HG03378 (cell line): Measurements from ENCODE around the gene COPA.
A peak's percentile ranks its signal among the peaks of the same experiment; 100 is the strongest.
"Not testable (repeated sequence)": the region's sequence is repeated elsewhere in the genome, so short reads cannot be mapped to it uniquely, and the experiment has no call there.

Experiments used
- ATAC-seq: cut with Tn5 transposase; IDR thresholded peaks from one replicate; pipeline ENCODE4 v1.9.1; 2021; ENCODE audit warnings: mild to moderate bottlenecking, moderate library complexity; ENCODE audit not compliant: unreplicated experiment

Gene COPA

GRCh38 chr1:160330119-160330518 lies 12.9 kb downstream of the COPA start:
- no peak for ATAC-seq

GRCh38 chr1:160328184-160328583 lies 14.9 kb downstream of the COPA start:
- ATAC-seq, result no peak

- ATAC-seq, result no peak
Measured at GRCh38 chr1:160326418-160326817, 16.6 kb downstream of the COPA start.

DNA sequence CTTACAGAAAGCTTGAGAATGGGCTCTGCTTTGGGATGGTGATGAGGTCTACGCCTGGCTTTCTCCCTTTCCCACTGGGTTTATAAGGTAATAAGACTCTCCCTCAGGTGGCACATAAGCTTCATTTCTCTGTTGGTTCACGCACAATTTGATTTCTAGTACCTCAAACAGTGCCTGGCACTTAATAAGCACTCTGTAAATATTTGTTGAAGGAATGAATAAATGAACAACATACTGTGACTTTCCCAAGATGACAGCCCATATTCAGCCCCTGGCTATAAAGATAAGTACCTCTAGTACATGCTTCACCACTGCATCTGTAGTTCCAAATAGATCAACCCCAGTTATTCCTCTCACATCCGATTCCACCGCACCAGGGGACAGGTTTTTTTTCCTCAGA lies 17.8 kb downstream of the COPA start:
- ATAC-seq, result no peak

GRCh38 chr1:160322831-160323230 lies 20.2 kb downstream of the COPA start:
- no peak for ATAC-seq

- ATAC-seq, result no peak
Measured at GRCh38 chr1:160315359-160315758, 27.7 kb downstream of the COPA start.

- ATAC-seq, result no peak
Measured at GRCh38 chr1:160309571-160309970, 33.5 kb downstream of the COPA start.

DNA sequence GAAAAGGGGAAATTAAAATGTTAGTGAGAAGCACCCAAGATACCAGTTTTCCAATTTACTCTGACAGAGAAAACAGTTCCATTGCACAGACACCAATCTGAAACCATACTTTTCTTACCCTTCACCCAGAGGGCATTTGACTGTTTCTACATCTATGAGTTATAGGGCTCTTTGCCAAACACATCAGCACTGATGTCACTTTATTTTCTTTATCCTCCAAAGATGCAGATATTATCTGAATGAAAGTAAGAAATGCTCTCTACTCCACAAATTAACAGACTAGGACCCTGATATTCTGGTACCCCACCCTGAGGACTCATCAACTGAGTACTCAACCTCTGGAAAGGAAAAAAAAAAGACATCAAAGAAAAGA lies 33.9 kb downstream of the COPA start:
- ATAC-seq, result no peak

DNA sequence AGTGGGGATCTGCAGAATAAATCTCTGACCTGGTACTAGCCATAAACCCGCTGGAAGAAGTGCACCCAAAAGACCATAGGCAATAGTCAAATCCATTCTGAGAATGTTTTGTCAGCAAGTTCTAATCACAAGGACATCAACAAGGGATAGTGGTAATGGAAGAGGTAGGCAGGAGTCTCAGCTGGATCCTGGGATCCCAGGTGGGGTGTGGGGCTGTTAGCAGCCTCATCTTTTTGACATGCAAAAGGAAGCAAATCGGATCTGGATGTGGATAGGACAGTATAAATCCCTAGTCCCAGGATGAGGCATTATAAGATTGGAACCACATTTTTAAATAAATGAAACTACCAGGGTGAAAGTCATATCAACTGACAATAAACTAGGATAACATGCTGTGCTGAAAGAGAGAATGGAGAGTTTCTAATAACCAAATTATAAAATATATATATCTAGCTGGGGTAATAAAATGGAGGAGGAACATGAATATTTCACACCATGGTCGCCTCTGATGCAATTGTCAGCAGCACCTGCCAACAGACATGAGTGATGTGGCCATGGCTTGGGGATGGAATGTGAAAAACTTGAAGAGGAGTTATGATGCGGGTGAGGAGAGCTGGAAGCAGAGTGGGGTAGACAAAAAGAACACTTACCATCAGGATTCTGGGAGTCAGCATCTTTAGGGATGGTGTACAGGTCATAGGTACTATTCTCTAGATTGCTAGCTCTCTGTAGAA lies 34.4 kb downstream of the COPA start:
- no peak for ATAC-seq

GRCh38 chr1:160307118-160307791 lies 35.8 kb downstream of the COPA start:
- no peak for ATAC-seq

- no peak for ATAC-seq
Measured at GRCh38 chr1:160300173-160300572, 42.9 kb downstream of the COPA start.

GRCh38 chr1:160296036-160296435 lies 47.0 kb downstream of the COPA start:
- ATAC-seq, result no peak

DNA sequence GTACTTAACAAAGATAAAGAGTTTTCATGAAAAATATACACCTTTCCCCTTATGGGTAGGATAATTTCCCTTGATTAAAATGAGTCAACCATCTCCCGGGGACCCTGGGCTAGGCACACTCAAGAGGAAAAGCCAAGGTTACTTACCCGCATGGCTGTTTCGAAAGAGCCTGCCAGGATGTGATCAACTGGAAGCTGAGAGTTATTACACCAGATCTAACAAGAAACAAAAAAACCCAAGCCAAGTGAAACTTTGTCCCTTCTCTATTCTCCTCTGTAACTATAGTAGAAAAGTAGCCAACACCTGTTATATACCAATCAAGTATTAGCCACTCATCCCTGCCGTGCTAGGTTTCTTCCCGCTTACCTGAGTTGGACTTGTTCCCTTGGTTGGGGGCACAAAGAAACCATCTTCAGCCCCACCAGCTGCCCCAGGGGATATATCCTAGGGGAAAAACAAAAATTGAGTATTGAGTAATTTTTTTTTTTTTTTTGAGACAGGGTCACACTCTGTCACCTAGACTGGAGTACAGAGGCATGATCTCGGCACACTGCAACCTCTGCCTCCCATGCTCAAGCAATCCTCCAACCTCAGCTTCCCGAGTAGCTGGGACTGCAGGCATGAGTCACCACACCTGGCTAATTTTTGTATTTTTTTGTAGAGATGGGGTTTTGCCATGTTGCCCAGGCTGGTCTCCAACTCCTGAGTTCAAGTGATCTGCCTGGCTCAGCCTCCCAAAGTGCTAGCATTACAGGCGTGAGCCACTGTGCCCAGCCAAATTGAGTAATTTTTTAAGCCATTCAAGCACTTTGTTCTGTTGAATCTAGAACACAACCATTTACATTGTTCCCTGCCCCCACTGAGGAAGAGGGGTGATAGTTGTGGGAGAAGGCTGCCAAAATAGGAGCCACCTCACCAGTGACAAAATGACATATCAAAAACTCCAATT lies 49.8 kb downstream of the COPA start:
- no peak for ATAC-seq

DNA sequence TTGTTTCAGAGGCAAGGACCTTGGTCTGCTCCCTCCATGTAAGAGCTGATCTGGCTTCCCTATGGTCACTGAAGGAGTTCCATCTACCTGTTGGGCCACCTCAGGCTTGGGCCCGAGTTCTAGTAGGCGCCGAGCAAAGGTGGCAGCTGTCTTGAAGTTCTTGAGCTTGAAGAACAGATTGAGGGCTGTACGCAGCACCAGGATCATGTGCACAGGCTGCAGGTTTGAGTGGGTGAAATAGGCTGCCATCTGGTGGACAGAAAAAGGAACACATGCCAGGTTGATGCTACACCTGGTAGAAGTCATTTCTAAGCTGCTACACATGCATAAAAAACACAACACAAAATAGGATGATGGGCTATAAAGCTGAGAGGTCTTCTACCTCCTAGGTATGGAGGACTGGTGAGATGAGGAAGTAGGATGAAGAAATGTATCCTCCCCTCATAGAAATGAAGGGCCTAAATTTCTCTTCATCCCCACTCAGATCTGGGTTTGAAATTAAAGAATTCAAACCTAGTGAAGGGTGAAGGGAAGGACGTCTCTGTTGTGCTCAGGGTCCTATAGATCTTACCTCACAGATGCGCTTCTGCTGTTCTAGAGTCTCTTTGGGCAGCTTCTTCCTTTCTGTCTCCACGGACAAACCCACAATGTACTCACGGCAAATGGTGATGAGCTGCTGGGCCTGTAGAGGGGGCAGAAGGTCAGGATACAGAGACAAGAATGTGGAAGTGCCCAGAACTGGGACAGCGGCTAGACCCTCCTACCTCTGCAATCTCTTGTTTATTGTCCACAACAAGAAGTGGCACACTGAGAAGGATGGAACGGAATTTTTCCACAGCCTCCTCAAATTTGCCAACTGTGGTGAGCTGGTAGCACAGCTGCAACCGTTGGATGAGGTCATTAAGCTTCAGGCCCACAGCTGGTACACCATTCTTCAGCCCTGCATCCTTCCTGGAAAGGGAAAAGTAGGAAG lies 51.5 kb downstream of the COPA start:
- ATAC-seq, result peak; percentile 78

- not testable (repeated sequence) for ATAC-seq
Measured at GRCh38 chr1:160287769-160288168, 55.3 kb downstream of the COPA start.

- ATAC-seq, result no peak
Measured at GRCh38 chr1:160285506-160285905, 57.5 kb downstream of the COPA start.

- ATAC-seq, result peak; percentile 89
Measured at GRCh38 chr1:160284782-160285344, 58.2 kb downstream of the COPA start, which contains the start of gene PEX19. TSS of gene PEX19 (minus strand) at chr1:160285133. CDS start at chr1:160285124, 9 bp downstream.

DNA sequence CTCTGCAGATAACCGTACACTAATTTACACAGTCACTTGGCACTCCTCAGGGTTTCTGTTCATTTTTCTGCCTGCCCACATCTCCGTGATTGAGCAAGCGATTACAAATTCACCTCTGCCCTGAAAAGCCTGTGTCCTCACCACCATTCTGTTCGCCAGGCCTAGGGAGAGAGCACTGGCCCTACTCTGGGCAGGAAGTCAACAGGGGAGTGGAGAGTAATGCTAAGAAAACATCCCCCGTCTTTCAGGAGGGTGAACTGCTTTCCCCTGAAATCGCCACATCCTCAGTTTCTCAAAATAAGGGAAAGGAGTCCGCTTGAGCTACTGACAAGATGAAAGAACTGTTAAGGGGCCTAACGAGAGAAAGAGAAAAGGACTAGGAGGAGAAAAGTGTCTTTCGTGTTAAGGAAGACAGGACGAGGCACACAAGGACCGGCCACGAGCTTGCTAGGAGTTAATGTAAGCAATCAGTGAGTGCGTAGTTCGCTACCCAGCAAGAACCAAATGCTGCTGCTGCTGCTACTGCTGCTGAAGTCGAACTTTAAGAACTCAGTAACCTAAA lies 58.7 kb downstream of the COPA start:
- peak; percentile 30 for ATAC-seq

- no peak for ATAC-seq
Measured at GRCh38 chr1:160282807-160283206, 60.2 kb downstream of the COPA start.

GRCh38 chr1:160277987-160278386 lies 65.1 kb downstream of the COPA start:
- no peak for ATAC-seq
